AG08396 (cell line): Measurements from ENCODE around the gene AMMECR1.

Source experiments
- DNase-seq: peaks from one replicate; pipeline ENCODE4 v3.0.0; 2012; ENCODE audit warnings: low spot score, mixed read lengths

AMMECR1 gene

GRCh38 chrX:110211340-110211739, 106.5 kb downstream of the AMMECR1 start:
- no peak for DNase-seq

GRCh38 chrX:110210417-110211139, 107.3 kb downstream of the AMMECR1 start:
- DNase-seq, result peak; percentile 14

GRCh38 chrX:110208092-110208491, 109.8 kb downstream of the AMMECR1 start:
- DNase-seq, result no peak

- DNase-seq, result no peak
These were observed 112.9 kb downstream of the AMMECR1 start for GRCh38 chrX:110204986-110205385.

GRCh38 chrX:110201799-110202198, 116.1 kb downstream of the AMMECR1 start:
- no peak for DNase-seq

GRCh38 chrX:110194977-110195376, 122.9 kb downstream of the AMMECR1 start:
- no peak for DNase-seq

GRCh38 chrX:110192516-110192915, 125.4 kb downstream of the AMMECR1 start:
- DNase-seq, result no peak

- no peak for DNase-seq
These were observed 129.0 kb downstream of the AMMECR1 start for GRCh38 chrX:110188701-110189558.

- DNase-seq, result no peak
These were observed 134.6 kb downstream of the AMMECR1 start for GRCh38 chrX:110183314-110183713.

- DNase-seq, result no peak
These were observed 135.0 kb downstream of the AMMECR1 start for GRCh38 chrX:110182865-110183264.

GRCh38 chrX:110182362-110182761, 135.5 kb downstream of the AMMECR1 start:
- DNase-seq, result no peak

- no peak for DNase-seq
These were observed 136.3 kb downstream of the AMMECR1 start for GRCh38 chrX:110181459-110182137.

- DNase-seq, result no peak
These were observed 137.0 kb downstream of the AMMECR1 start for GRCh38 chrX:110180928-110181310.

- peak; percentile 49 for DNase-seq
These were observed 137.5 kb downstream of the AMMECR1 start for GRCh38 chrX:110180176-110180927.

- DNase-seq, result no peak
These were observed 139.6 kb downstream of the AMMECR1 start for GRCh38 chrX:110178179-110178865.

GRCh38 chrX:110175696-110176095, 142.2 kb downstream of the AMMECR1 start:
- DNase-seq, result no peak

- no peak for DNase-seq
These were observed 142.7 kb downstream of the AMMECR1 start for GRCh38 chrX:110175146-110175545.

GRCh38 chrX:110173192-110174175, 144.4 kb downstream of the AMMECR1 start:
- DNase-seq, result no peak

GRCh38 chrX:110172215-110172614, 145.7 kb downstream of the AMMECR1 start:
- DNase-seq, result no peak

GRCh38 chrX:110171442-110171841, 146.4 kb downstream of the AMMECR1 start:
- DNase-seq, result no peak
